Dedifferentiated amniotic fluid mesenchymal stem cell (primary cell): ENCODE results near the gene PCDHGB1.
"Not testable (repeated sequence)": the region's sequence is repeated elsewhere in the genome, so short reads cannot be mapped to it uniquely, and the experiment has no call there.

ENCODE experiments used
- DNase-seq: peaks from one replicate; pipeline ENCODE4 v3.0.0-alpha.2; 2016; ENCODE audit errors: extremely low spot score

The PCDHGB1 gene

GRCh38 chr5:141349917-141350619, at the start of gene PCDHGB1:
Gene PCDHGB1, plus strand, starts transcription at chr5:141350099. Its CDS starts 162 bp downstream, at chr5:141350261.
- peak; percentile 43 for DNase-seq

- no peak for DNase-seq
Measured at GRCh38 chr5:141303756-141304155, 46.1 kb upstream of the PCDHGB1 start, which contains the start of gene SLC25A2. Gene SLC25A2, minus strand, starts transcription at chr5:141304049. Its CDS starts 184 bp downstream, at chr5:141303865.

- no peak for DNase-seq
Measured at GRCh38 chr5:141306630-141307029, 43.3 kb upstream of the PCDHGB1 start.

- no peak for DNase-seq
Measured at GRCh38 chr5:141313711-141314110, 36.2 kb upstream of the PCDHGB1 start.

GRCh38 chr5:141316963-141317362, 32.9 kb upstream of the PCDHGB1 start:
- not testable (repeated sequence) for DNase-seq

- DNase-seq: no peak
Measured at GRCh38 chr5:141319202-141319601, 30.7 kb upstream of the PCDHGB1 start.

- no peak for DNase-seq
Measured at GRCh38 chr5:141319699-141320098, 30.2 kb upstream of the PCDHGB1 start.

- DNase-seq: peak; percentile 97
Measured at GRCh38 chr5:141320225-141321169, 29.4 kb upstream of the PCDHGB1 start, which contains the start of gene TAF7. Gene TAF7, minus strand, starts transcription at chr5:141320784. Its CDS starts 740 bp downstream, at chr5:141320044.

- no peak for DNase-seq
Measured at GRCh38 chr5:141322261-141322660, 27.6 kb upstream of the PCDHGB1 start.

- peak; percentile 82 for DNase-seq
Measured at GRCh38 chr5:141326088-141326854, 23.6 kb upstream of the PCDHGB1 start.

GRCh38 chr5:141328231-141328630, 21.7 kb upstream of the PCDHGB1 start:
- no peak for DNase-seq

- peak; percentile 31 for DNase-seq
Measured at GRCh38 chr5:141330299-141331080, 19.4 kb upstream of the PCDHGB1 start, which contains the start of gene PCDHGA1. Gene PCDHGA1, plus strand, starts transcription at chr5:141330514.

GRCh38 chr5:141332571-141332970, 17.3 kb upstream of the PCDHGB1 start:
- not testable (repeated sequence) for DNase-seq

GRCh38 chr5:141338538-141339306, 11.2 kb upstream of the PCDHGB1 start, which contains the start of gene PCDHGA2:
Gene PCDHGA2, plus strand, starts transcription at chr5:141338760.
- DNase-seq: no peak

GRCh38 chr5:141340781-141341354, 9.0 kb upstream of the PCDHGB1 start:
- not testable (repeated sequence) for DNase-seq

- DNase-seq: no peak
Measured at GRCh38 chr5:141342773-141343172, 7.1 kb upstream of the PCDHGB1 start.

- no peak for DNase-seq
Measured at GRCh38 chr5:141343242-141343952, 6.5 kb upstream of the PCDHGB1 start, which contains the start of gene PCDHGA3. Gene PCDHGA3, plus strand, starts transcription at chr5:141343829. Its CDS starts 205 bp downstream, at chr5:141344034.

- DNase-seq: no peak
Measured at GRCh38 chr5:141343953-141344463, 5.9 kb upstream of the PCDHGB1 start.

- no peak for DNase-seq
Measured at GRCh38 chr5:141345327-141345726, 4.6 kb upstream of the PCDHGB1 start.
